HepG2 (cell line): Measurements from ENCODE around the gene GFER. TPM values are rescaled to one million over a fixed set of nuclear protein-coding genes. Genes with fewer than 3 reads are reported as not detected.

ENCODE experiments used
- ARID2 ChIP-seq: sonication (generic); formaldehyde crosslinking; IDR thresholded peaks from 2 replicates; pipeline ENCODE4 v1.8.1; 2022; ENCODE audit warnings: mild to moderate bottlenecking, missing genetic modification reagents, borderline replicate concordance
- ATM ChIP-seq: fragments of 450-650 bp; IDR thresholded peaks from 2 replicates; pipeline ENCODE4 v1.7.1; 2017; ENCODE audit warnings: mild to moderate bottlenecking, borderline replicate concordance
- CSRNP1 ChIP-seq: sonication (generic); formaldehyde crosslinking; IDR thresholded peaks from 2 replicates; pipeline ENCODE4 v1.8.1; 2023; ENCODE audit warnings: mild to moderate bottlenecking, missing genetic modification reagents
- DNMT1 ChIP-seq: sonication (generic); formaldehyde crosslinking; IDR thresholded peaks from 2 replicates; pipeline ENCODE4 v1.5.1; 2020; ENCODE audit warnings: mild to moderate bottlenecking, missing genetic modification reagents
- FOXJ3 ChIP-seq: sonication (generic); formaldehyde crosslinking; IDR thresholded peaks from 2 replicates; pipeline ENCODE4 v1.4.0; 2020; ENCODE audit warnings: missing genetic modification reagents, mild to moderate bottlenecking, borderline replicate concordance
- GABPA ChIP-seq, 2 experiments: IDR thresholded peaks; 2 replicates each; pipeline ENCODE4 v1.6.1; 2011 to 2016; ENCODE audit warnings: low read depth in 2 of 2, low read length in 1 of 2, missing biosample characterization in 1 of 2, missing genetic modification characterization in 1 of 2
- HNF4A ChIP-seq: sonication (generic); formaldehyde crosslinking; IDR thresholded peaks from 2 replicates; pipeline ENCODE4 v1.4.0; 2020; ENCODE audit warnings: missing genetic modification reagents
- MED1 ChIP-seq: sonication (generic); formaldehyde crosslinking; IDR thresholded peaks from 2 replicates; pipeline ENCODE4 v1.4.0; 2020; ENCODE audit warnings: missing genetic modification reagents
- THAP9 ChIP-seq: sonication (generic); formaldehyde crosslinking; IDR thresholded peaks from 2 replicates; pipeline ENCODE4; 2020; ENCODE audit warnings: missing genetic modification reagents, mild to moderate bottlenecking, borderline replicate concordance
- ZNF253 ChIP-seq: sonication (generic); formaldehyde crosslinking; IDR thresholded peaks from 2 replicates; pipeline ENCODE4 v1.8.0; 2022; ENCODE audit warnings: mild to moderate bottlenecking, missing genetic modification reagents, borderline replicate concordance
- ZNF788 ChIP-seq: sonication (generic); formaldehyde crosslinking; IDR thresholded peaks from 2 replicates; pipeline ENCODE4 v1.5.0; 2020; ENCODE audit warnings: mild to moderate bottlenecking, missing genetic modification reagents, borderline replicate concordance
- polyA plus RNA-seq, 8 experiments: library from polyadenylated mRNA; depleted of rRNA in 3 of 8; stranded (reverse) in 7 of 8; unstranded in 1 of 8; fragments of >200 nt; fragmentation: Illumina TruSeq in 4 of 8; extraction: Trizol in 4 of 8; gene quantifications; 2 replicates each; pipeline versions ENCODE4 v1.2.1 to v1.2.3, GENCODE V29; 2011 to 2016; ENCODE audit warnings: low read depth in 4 of 8, missing spikeins in 1 of 8, mixed read lengths in 1 of 8; ENCODE audit not compliant: insufficient read depth in 1 of 8
- total RNA-seq, 5 experiments: library from RNA; depleted of rRNA; stranded (reverse); fragments of >200 nt; fragmentation: Illumina TruSeq; extraction: Trizol; gene quantifications; 2 replicates each; pipeline ENCODE4 v1.2.3, GENCODE V29; 2016; ENCODE audit warnings: low read depth in 1 of 5
- TF ChIP-seq, protein P1 (sequence below): sonication (generic); formaldehyde crosslinking; IDR thresholded peaks from 2 replicates; pipeline ENCODE4 v1.4.0; 2020; ENCODE audit warnings: low read depth, missing genetic modification reagents
- TF ChIP-seq, protein P2 (sequence below): sonication (generic); formaldehyde crosslinking; IDR thresholded peaks from 2 replicates; pipeline ENCODE4 v1.8.1; 2022; ENCODE audit warnings: mild to moderate bottlenecking, missing genetic modification reagents
- TF ChIP-seq, protein P3 (sequence below): sonication (generic); formaldehyde crosslinking; IDR thresholded peaks from 2 replicates; pipeline ENCODE4 v1.4.0; 2020; ENCODE audit warnings: missing genetic modification reagents, mild to moderate bottlenecking, borderline replicate concordance

The GFER gene
- total and polyA plus RNA-seq, 2 of the 13 experiments (the other 11 are each of a cell fraction or from before 2014, with no cell fraction given), result 28.6 to 71.7 TPM

DNA sequence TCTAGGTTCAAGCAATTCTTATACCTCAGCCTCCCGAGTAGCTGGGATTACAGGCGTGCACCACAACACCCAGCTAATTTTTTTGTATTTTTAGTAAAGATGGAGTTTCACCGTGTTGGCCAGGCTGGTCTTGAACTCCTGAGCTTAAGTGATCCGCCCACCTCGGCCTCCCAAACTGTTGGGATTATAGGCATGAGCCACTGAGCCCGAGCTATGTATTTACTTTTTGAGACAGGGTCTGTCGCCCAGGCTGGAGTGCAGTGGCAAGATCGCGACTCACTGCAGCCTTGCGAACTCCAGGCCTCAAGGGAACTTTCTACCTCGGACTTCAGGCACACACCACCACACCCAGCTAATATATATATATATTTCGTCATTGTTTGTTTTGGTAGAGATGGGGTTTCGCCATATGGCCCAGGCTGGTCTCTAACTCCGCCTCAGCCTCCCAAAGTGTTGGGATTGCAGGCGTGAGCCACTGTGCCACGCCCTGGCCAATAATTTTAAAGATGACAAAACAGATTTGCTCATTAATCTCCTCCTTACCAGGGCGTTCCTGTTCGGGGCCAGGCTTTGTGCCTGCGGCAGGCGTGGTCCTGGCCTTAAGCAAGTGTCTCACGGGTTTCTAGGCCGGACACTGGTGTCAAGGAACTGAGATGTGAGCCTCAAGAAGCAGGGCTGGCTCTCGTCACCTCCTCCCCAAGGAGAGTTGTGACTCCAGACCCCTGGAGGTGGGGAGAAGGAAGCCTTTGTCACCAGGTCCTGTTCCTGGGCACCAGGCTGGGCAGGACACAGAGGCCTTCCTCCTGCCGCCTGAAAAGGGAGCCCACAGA is 31.3 kb downstream of the GFER start (continued):
- TF ChIP-seq, protein P1, sequence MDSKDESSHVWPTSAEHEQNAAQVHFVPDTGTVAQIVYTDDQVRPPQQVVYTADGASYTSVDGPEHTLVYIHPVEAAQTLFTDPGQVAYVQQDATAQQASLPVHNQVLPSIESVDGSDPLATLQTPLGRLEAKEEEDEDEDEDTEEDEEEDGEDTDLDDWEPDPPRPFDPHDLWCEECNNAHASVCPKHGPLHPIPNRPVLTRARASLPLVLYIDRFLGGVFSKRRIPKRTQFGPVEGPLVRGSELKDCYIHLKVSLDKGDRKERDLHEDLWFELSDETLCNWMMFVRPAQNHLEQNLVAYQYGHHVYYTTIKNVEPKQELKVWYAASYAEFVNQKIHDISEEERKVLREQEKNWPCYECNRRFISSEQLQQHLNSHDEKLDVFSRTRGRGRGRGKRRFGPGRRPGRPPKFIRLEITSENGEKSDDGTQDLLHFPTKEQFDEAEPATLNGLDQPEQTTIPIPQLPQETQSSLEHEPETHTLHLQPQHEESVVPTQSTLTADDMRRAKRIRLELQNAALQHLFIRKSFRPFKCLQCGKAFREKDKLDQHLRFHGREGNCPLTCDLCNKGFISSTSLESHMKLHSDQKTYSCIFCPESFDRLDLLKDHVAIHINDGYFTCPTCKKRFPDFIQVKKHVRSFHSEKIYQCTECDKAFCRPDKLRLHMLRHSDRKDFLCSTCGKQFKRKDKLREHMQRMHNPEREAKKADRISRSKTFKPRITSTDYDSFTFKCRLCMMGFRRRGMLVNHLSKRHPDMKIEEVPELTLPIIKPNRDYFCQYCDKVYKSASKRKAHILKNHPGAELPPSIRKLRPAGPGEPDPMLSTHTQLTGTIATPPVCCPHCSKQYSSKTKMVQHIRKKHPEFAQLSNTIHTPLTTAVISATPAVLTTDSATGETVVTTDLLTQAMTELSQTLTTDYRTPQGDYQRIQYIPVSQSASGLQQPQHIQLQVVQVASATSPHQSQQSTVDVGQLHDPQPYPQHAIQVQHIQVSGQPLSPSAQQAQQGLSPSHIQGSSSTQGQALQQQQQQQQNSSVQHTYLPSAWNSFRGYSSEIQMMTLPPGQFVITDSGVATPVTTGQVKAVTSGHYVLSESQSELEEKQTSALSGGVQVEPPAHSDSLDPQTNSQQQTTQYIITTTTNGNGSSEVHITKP (CRISPR knock-in tag), result 0 out of 2 replicates have a peak, but pooled peaks have one; percentile 23
- TF ChIP-seq ATM (no peak), THAP9 (CRISPR knock-in tag) (peak; percentile 31; the same call in 1 of the 2 replicates), HNF4A (peak; percentile 47), DNMT1 (no peak), ZNF788 (no peak), ZNF253 (CRISPR knock-in tag) (no peak), MED1 (CRISPR knock-in tag) (no peak; the same call in 1 of the 2 replicates), ARID2 (no peak), FOXJ3 (no peak), CSRNP1 (CRISPR knock-in tag) (no peak), GABPA (IDR thresholded peaks at IDR 0.05; ENCODE audit: low read depth, low read length) (no peak), GABPA (CRISPR knock-in tag; IDR thresholded peaks at IDR 0.05; ENCODE audit: low read depth) (peak; percentile 15; the same call in 1 of the 2 replicates)
- TF ChIP-seq, protein P2, sequence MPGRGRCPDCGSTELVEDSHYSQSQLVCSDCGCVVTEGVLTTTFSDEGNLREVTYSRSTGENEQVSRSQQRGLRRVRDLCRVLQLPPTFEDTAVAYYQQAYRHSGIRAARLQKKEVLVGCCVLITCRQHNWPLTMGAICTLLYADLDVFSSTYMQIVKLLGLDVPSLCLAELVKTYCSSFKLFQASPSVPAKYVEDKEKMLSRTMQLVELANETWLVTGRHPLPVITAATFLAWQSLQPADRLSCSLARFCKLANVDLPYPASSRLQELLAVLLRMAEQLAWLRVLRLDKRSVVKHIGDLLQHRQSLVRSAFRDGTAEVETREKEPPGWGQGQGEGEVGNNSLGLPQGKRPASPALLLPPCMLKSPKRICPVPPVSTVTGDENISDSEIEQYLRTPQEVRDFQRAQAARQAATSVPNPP (CRISPR knock-in tag), result no peak
- TF ChIP-seq, protein P3, sequence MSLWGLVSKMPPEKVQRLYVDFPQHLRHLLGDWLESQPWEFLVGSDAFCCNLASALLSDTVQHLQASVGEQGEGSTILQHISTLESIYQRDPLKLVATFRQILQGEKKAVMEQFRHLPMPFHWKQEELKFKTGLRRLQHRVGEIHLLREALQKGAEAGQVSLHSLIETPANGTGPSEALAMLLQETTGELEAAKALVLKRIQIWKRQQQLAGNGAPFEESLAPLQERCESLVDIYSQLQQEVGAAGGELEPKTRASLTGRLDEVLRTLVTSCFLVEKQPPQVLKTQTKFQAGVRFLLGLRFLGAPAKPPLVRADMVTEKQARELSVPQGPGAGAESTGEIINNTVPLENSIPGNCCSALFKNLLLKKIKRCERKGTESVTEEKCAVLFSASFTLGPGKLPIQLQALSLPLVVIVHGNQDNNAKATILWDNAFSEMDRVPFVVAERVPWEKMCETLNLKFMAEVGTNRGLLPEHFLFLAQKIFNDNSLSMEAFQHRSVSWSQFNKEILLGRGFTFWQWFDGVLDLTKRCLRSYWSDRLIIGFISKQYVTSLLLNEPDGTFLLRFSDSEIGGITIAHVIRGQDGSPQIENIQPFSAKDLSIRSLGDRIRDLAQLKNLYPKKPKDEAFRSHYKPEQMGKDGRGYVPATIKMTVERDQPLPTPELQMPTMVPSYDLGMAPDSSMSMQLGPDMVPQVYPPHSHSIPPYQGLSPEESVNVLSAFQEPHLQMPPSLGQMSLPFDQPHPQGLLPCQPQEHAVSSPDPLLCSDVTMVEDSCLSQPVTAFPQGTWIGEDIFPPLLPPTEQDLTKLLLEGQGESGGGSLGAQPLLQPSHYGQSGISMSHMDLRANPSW, result no peak
